Mesodermal cell (in vitro differentiated cells): ENCODE measurements around the gene TNNI2.

ENCODE experiments used
- H3K27ac ChIP-seq: 2 replicates; pipeline ENCODE4 v1.7.0; 2013; ENCODE audit warnings: mild to moderate bottlenecking, low read depth, low read length, moderate library complexity; ENCODE audit not compliant: severe bottlenecking
- H3K36me3 ChIP-seq: 2 replicates; pipeline ENCODE4 v1.7.1; 2013; ENCODE audit warnings: mild to moderate bottlenecking, low read length, moderate library complexity; ENCODE audit not compliant: control insufficient read depth, insufficient read depth
- H3K4me1 ChIP-seq: one replicate; pipeline ENCODE4 v1.7.1; 2013; ENCODE audit warnings: mild to moderate bottlenecking, low read length; ENCODE audit not compliant: insufficient read depth, control insufficient read depth, poor library complexity, severe bottlenecking
- H3K4me3 ChIP-seq: 2 replicates; pipeline ENCODE4 v1.7.0; 2013; ENCODE audit warnings: low read length, control low read depth, mild to moderate bottlenecking; ENCODE audit not compliant: insufficient read depth, poor library complexity, severe bottlenecking; ENCODE audit errors: extremely low read depth
- H3K9me3 ChIP-seq: 2 replicates; pipeline ENCODE4 v1.7.1; 2013; ENCODE audit warnings: mild to moderate bottlenecking, low read length, moderate library complexity; ENCODE audit not compliant: control insufficient read depth
- WGBS, 2 experiments: methylation state at CpG; one replicate each; pipeline ENCODE4 v1.1.5; 2013; ENCODE audit warnings: missing lambda C conversion rate in 2 of 2; ENCODE audit not compliant: insufficient coverage in 2 of 2; 5-methylcytosine and 5-hydroxymethylcytosine counted together

The TNNI2 gene

GRCh38 chr11:1864831-1865665, 26.3 kb downstream of the TNNI2 start:
- Histone ChIP-seq H3K4me3 (no peak overlapping the region), H3K36me3 (no peaks in the 10 kb centered on the region), H3K4me1 (peaks cover 26% of the 10 kb centered on the region), H3K27ac (no peak overlapping the region), H3K9me3 (no peaks in the 10 kb centered on the region)
- whole genome bisulfite sequencing, 2 experiments: 93 to 94% methylated on average over 28 to 30 of the region's 30 CpGs

- 92 to 95% methylated on average over 6 to 8 of the region's 8 CpGs for WGBS, 2 experiments
- H3K9me3 ChIP-seq: no peaks in the 10 kb centered on the region
- peaks cover 26% of the 10 kb centered on the region for H3K4me1 ChIP-seq
- no peak overlapping the region for H3K27ac ChIP-seq
- H3K36me3 ChIP-seq: no peaks in the 10 kb centered on the region
- no peak overlapping the region for H3K4me3 ChIP-seq
Observed at GRCh38 chr11:1866226-1866625, 27.4 kb downstream of the TNNI2 start.

GRCh38 chr11:1866776-1867175, 28.0 kb downstream of the TNNI2 start:
- no peaks in the 10 kb centered on the region for H3K9me3 ChIP-seq
- H3K4me3 ChIP-seq: no peak overlapping the region
- H3K36me3 ChIP-seq: no peaks in the 10 kb centered on the region
- WGBS, 2 experiments: 90 to 98% methylated on average over 8 to 10 of the region's 15 CpGs
- H3K27ac ChIP-seq: no peak overlapping the region
- peaks cover 26% of the 10 kb centered on the region for H3K4me1 ChIP-seq

GRCh38 chr11:1867381-1867780, 28.6 kb downstream of the TNNI2 start:
- Histone ChIP-seq H3K9me3 (no peaks in the 10 kb centered on the region), H3K27ac (no peak overlapping the region), H3K4me1 (peaks cover 26% of the 10 kb centered on the region), H3K36me3 (no peaks in the 10 kb centered on the region), H3K4me3 (no peak overlapping the region)
- 87 to 93% methylated on average over 3 to 7 of the region's 8 CpGs for WGBS, 2 experiments

- no peaks in the 10 kb centered on the region for H3K36me3 ChIP-seq
- peaks cover 20% of the 10 kb centered on the region for H3K4me1 ChIP-seq
- H3K4me3 ChIP-seq: no peak overlapping the region
Observed at GRCh38 chr11:1868056-1868635, 29.4 kb downstream of the TNNI2 start.

GRCh38 chr11:1868636-1869291, 30.0 kb downstream of the TNNI2 start:
- Histone ChIP-seq H3K27ac (no peak overlapping the region), H3K9me3 (no peaks in the 10 kb centered on the region), H3K4me3 (no peak overlapping the region), H3K36me3 (no peaks in the 10 kb centered on the region), H3K4me1 (peaks cover 19% of the 10 kb centered on the region)
- WGBS, 2 experiments: 90 to 91% methylated on average over 21 to 25 of the region's 25 CpGs

More at GRCh38 chr11:1868056-1868635, 29.4 kb downstream of the TNNI2 start:
- Histone ChIP-seq H3K27ac (no peak overlapping the region), H3K9me3 (no peaks in the 10 kb centered on the region)
- WGBS, 2 experiments: 89 to 96% methylated on average over 10 to 12 of the region's 14 CpGs

GRCh38 chr11:1869427-1870325, 30.9 kb downstream of the TNNI2 start:
- H3K27ac ChIP-seq: no peak overlapping the region
- 82 to 86% methylated on average over 28 to 32 of the region's 34 CpGs for WGBS, 2 experiments
- peaks cover 12% of the 10 kb centered on the region for H3K4me1 ChIP-seq
- no peaks in the 10 kb centered on the region for H3K36me3 ChIP-seq
- no peaks in the 10 kb centered on the region for H3K9me3 ChIP-seq
- no peak overlapping the region for H3K4me3 ChIP-seq

GRCh38 chr11:1870326-1870696, 31.5 kb downstream of the TNNI2 start:
- 88 to 91% methylated on average over 9 to 11 of the region's 12 CpGs for WGBS, 2 experiments
- Histone ChIP-seq H3K9me3 (no peaks in the 10 kb centered on the region), H3K36me3 (no peaks in the 10 kb centered on the region), H3K27ac (no peak overlapping the region), H3K4me3 (no peak overlapping the region), H3K4me1 (peaks cover 12% of the 10 kb centered on the region)

- no peaks in the 10 kb centered on the region for H3K9me3 ChIP-seq
- 62 to 71% methylated on average over 45 to 50 of the region's 50 CpGs for WGBS, 2 experiments
- no peak overlapping the region for H3K27ac ChIP-seq
- H3K36me3 ChIP-seq: no peaks in the 10 kb centered on the region
- H3K4me3 ChIP-seq: no peak overlapping the region
- H3K4me1 ChIP-seq: peaks cover 17% of the 10 kb centered on the region
Observed at GRCh38 chr11:1870721-1871466, 32.1 kb downstream of the TNNI2 start.

- H3K36me3 ChIP-seq: no peaks in the 10 kb centered on the region
- H3K4me1 ChIP-seq: peaks cover 23% of the 10 kb centered on the region
- H3K27ac ChIP-seq: no peak overlapping the region
- no peaks in the 10 kb centered on the region for H3K9me3 ChIP-seq
- 89 to 95% methylated on average over 8 to 11 of the region's 15 CpGs for WGBS, 2 experiments
- H3K4me3 ChIP-seq: no peak overlapping the region
Observed at GRCh38 chr11:1871531-1871930, 32.8 kb downstream of the TNNI2 start.
